Measurements from ENCODE around the gene C16orf96.

Gene C16orf96

GRCh38 chr16:4648917-4649316 is 92.8 kb downstream of the C16orf96 start:
- no peak for DNase-seq (ENCODE audit: low read depth)
- TF ChIP-seq, protein P1, sequence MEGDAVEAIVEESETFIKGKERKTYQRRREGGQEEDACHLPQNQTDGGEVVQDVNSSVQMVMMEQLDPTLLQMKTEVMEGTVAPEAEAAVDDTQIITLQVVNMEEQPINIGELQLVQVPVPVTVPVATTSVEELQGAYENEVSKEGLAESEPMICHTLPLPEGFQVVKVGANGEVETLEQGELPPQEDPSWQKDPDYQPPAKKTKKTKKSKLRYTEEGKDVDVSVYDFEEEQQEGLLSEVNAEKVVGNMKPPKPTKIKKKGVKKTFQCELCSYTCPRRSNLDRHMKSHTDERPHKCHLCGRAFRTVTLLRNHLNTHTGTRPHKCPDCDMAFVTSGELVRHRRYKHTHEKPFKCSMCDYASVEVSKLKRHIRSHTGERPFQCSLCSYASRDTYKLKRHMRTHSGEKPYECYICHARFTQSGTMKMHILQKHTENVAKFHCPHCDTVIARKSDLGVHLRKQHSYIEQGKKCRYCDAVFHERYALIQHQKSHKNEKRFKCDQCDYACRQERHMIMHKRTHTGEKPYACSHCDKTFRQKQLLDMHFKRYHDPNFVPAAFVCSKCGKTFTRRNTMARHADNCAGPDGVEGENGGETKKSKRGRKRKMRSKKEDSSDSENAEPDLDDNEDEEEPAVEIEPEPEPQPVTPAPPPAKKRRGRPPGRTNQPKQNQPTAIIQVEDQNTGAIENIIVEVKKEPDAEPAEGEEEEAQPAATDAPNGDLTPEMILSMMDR (IDR thresholded peaks at IDR 0.05; ENCODE audit: control insufficient read depth, insufficient read depth, low read depth, low read length, missing control alignments): no peak
- no peak overlapping the region for H3K4me3 ChIP-seq (ENCODE audit: control insufficient read depth, low read depth, low read length)

- H3K4me3 ChIP-seq (ENCODE audit: control insufficient read depth, low read depth, low read length): no peak overlapping the region
- no peak for DNase-seq (ENCODE audit: low read depth)
- TF ChIP-seq, protein P1 (IDR thresholded peaks at IDR 0.05; ENCODE audit: control insufficient read depth, insufficient read depth, low read depth, low read length, missing control alignments): no peak
Measured at GRCh38 chr16:4649744-4650442, 93.8 kb downstream of the C16orf96 start.

Data from AG09309 (cell line).